Measurements from ENCODE around the gene C1QTNF6.
"Not testable (repeated sequence)": the region's sequence is repeated elsewhere in the genome, so short reads cannot be mapped to it uniquely, and the experiment has no call there.

C1QTNF6 gene

GRCh38 chr22:37187891-37188761 is at the start of gene C1QTNF6:
Gene C1QTNF6, minus strand, starts transcription at chr22:37188247. Its CDS starts 34 bp downstream, at chr22:37188213.
- DNase-seq (ENCODE audit: low read depth), result no peak

GRCh38 chr22:37235897-37236607 is 48.0 kb upstream of the C1QTNF6 start:
- no peak for DNase-seq (ENCODE audit: low read depth)

GRCh38 chr22:37234736-37235711 is 47.0 kb upstream of the C1QTNF6 start:
- DNase-seq (ENCODE audit: low read depth), result no peak

GRCh38 chr22:37233751-37234631 is 45.9 kb upstream of the C1QTNF6 start:
- DNase-seq (ENCODE audit: low read depth), result no peak

GRCh38 chr22:37233371-37233750 is 45.3 kb upstream of the C1QTNF6 start:
- not testable (repeated sequence) for DNase-seq (ENCODE audit: low read depth)

- DNase-seq (ENCODE audit: low read depth), result no peak
Measured at GRCh38 chr22:37232140-37232998, 44.3 kb upstream of the C1QTNF6 start.

- no peak for DNase-seq (ENCODE audit: low read depth)
Measured at GRCh38 chr22:37231406-37232139, 43.5 kb upstream of the C1QTNF6 start.

- no peak for DNase-seq (ENCODE audit: low read depth)
Measured at GRCh38 chr22:37230673-37231405, 42.8 kb upstream of the C1QTNF6 start.

GRCh38 chr22:37229805-37230672 is 42.0 kb upstream of the C1QTNF6 start:
- no peak for DNase-seq (ENCODE audit: low read depth)

- peak; percentile 46 for DNase-seq (ENCODE audit: low read depth)
Measured at GRCh38 chr22:37229012-37229804, 41.2 kb upstream of the C1QTNF6 start.

GRCh38 chr22:37228106-37229011 is 40.3 kb upstream of the C1QTNF6 start:
- DNase-seq (ENCODE audit: low read depth), result no peak

GRCh38 chr22:37226514-37226913 is 38.5 kb upstream of the C1QTNF6 start:
- DNase-seq (ENCODE audit: low read depth), result no peak

GRCh38 chr22:37226087-37226486 is 38.0 kb upstream of the C1QTNF6 start:
- no peak for DNase-seq (ENCODE audit: low read depth)

GRCh38 chr22:37225481-37225880 is 37.4 kb upstream of the C1QTNF6 start:
- DNase-seq (ENCODE audit: low read depth), result no peak

- no peak for DNase-seq (ENCODE audit: low read depth)
Measured at GRCh38 chr22:37224757-37225420, 36.8 kb upstream of the C1QTNF6 start.
